HCT116 (cell line): ENCODE data around the gene ZNF423. TPM values are rescaled to one million over a fixed set of nuclear protein-coding genes. Genes with fewer than 3 reads are reported as not detected.

ENCODE experiments used
- ATAC-seq: fragments of 200-7000 bp; cut with Tn5 transposase; 2 replicates; pipeline ENCODE4 v1.9.1; 2020; ENCODE audit warnings: mild to moderate bottlenecking, moderate library complexity
- BruUV-seq: library from RNA; stranded (reverse); fragments of 400-500 nt; replicated peaks from 2 replicates; lab custom pipeline; 2021; lab: Mats Ljungman, UMichigan
- CTCF ChIA-PET: fragments of 300-600 bp; sonication (Branson Sonifier 250); formaldehyde crosslinking; loops from one replicate; lab custom pipeline; 2021; ENCODE audit warnings: antibody characterized with exemption; lab: Charles Lee
- POLR2A ChIA-PET: fragments of 300-600, 350-600 bp; sonication (Branson Sonifier 250); formaldehyde crosslinking; loops from one replicate; lab custom pipeline; 2021; ENCODE audit warnings: antibody characterized with exemption; lab: Charles Lee
- RAD21 ChIA-PET, 2 experiments: fragments of 300-600 bp; sonication (Branson Sonifier 250); formaldehyde crosslinking; loops; one replicate each; lab custom pipeline; 2023; ENCODE audit warnings: low total read pairs in 2 of 2; ENCODE audit not compliant: uncharacterized antibody in 2 of 2, unreplicated experiment in 2 of 2, low non-redundant PET in 1 of 2; lab: Charles Lee
- DNase-seq: peaks from one replicate; pipeline ENCODE4 v3.0.0-alpha.2; 2010; ENCODE audit warnings: low read depth, low spot score
- H2AFZ ChIP-seq: fragments of 200-600 bp; shearing (Covaris generic), sonication (generic); 2 replicates; pipeline ENCODE4 v1.6.1; 2017; ENCODE audit warnings: low read depth, mixed run types, mixed read lengths, antibody characterized with exemption, low read length; ENCODE audit not compliant: poor library complexity, severe bottlenecking
- H3K27ac ChIP-seq: 2 replicates; pipeline ENCODE4 v1.5.1; 2012; ENCODE audit warnings: low read depth, low read length
- H3K27me3 ChIP-seq: fragments of 200-600 bp; sonication (generic); 2 replicates; pipeline ENCODE4 v1.6.1; 2016; ENCODE audit warnings: mixed run types, low read length, mixed read lengths; ENCODE audit not compliant: insufficient read depth
- H3K36me3 ChIP-seq, 2 experiments: fragments of 200-500 bp in 1 of 2; fragments of 200-600 bp in 1 of 2; sonication (Bioruptor generic) in 1 of 2; sonication (generic) in 1 of 2; 2 replicates each; pipeline versions ENCODE4 v1.5.1 to v1.6.1; 2014 to 2016; ENCODE audit warnings: low read length in 2 of 2, inconsistent platforms in 1 of 2, mixed read lengths in 1 of 2, mixed run types in 1 of 2; ENCODE audit not compliant: insufficient read depth in 2 of 2, control insufficient read depth in 1 of 2
- H3K4me1 ChIP-seq, 2 experiments: fragments of 200-600 bp in 1 of 2; sonication (generic) in 1 of 2; 2 replicates each; pipeline versions ENCODE4 v1.5.1 to v1.6.1; 2012 to 2017; ENCODE audit warnings: low read length in 2 of 2, inconsistent platforms in 1 of 2, mild to moderate bottlenecking in 1 of 2, mixed read lengths in 1 of 2, mixed run types in 1 of 2, moderate library complexity in 1 of 2; ENCODE audit not compliant: insufficient read depth in 2 of 2, control insufficient read depth in 1 of 2
- H3K4me2 ChIP-seq: fragments of 200-600 bp; sonication (generic); 2 replicates; pipeline ENCODE4 v1.6.1; 2017; ENCODE audit warnings: mixed run types, low read length, mixed read lengths
- H3K4me3 ChIP-seq, 2 experiments: fragments of 200-600 bp in 1 of 2; sonication (generic) in 1 of 2; replicated peaks in 1 of 2; 2 replicates each; pipeline ENCODE4 v1.5.1; 2011 to 2016; ENCODE audit warnings: low read length in 2 of 2, control low read depth in 1 of 2, low read depth in 1 of 2, mild to moderate bottlenecking in 1 of 2, mixed read lengths in 1 of 2, mixed run types in 1 of 2
- H3K79me2 ChIP-seq: fragments of 200-600 bp; sonication (generic); 2 replicates; pipeline ENCODE4 v1.6.1; 2017; ENCODE audit warnings: mild to moderate bottlenecking, mixed run types, low read length, moderate library complexity, mixed read lengths; ENCODE audit not compliant: insufficient read depth
- H3K9ac ChIP-seq: fragments of 200-600 bp; sonication (generic); 2 replicates; pipeline ENCODE4 v1.6.1; 2016; ENCODE audit warnings: low read length, mixed read lengths
- H3K9me2 ChIP-seq: fragments of 200-600 bp; sonication (generic), shearing (Covaris generic); 2 replicates; pipeline ENCODE4 v1.6.1; 2017; ENCODE audit warnings: mixed run types, mild to moderate bottlenecking, moderate library complexity; ENCODE audit not compliant: insufficient read depth
- H3K9me3 ChIP-seq, 2 experiments: fragments of 200-500 bp in 1 of 2; fragments of 200-600 bp in 1 of 2; sonication (Bioruptor generic) in 1 of 2; sonication (generic) in 1 of 2; 2 replicates each; pipeline ENCODE4 v1.6.1; 2014 to 2017; ENCODE audit warnings: low read length in 2 of 2, mixed read lengths in 2 of 2, inconsistent platforms in 1 of 2, low read depth in 1 of 2, mild to moderate bottlenecking in 1 of 2, mixed run types in 1 of 2, moderate library complexity in 1 of 2; ENCODE audit not compliant: control insufficient read depth in 1 of 2, insufficient read depth in 1 of 2
- H4K20me1 ChIP-seq: fragments of 200-600 bp; sonication (generic), shearing (Covaris generic); 2 replicates; pipeline ENCODE4 v1.6.1; 2017; ENCODE audit warnings: mixed run types, mild to moderate bottlenecking, moderate library complexity; ENCODE audit not compliant: insufficient read depth
- CBX3 ChIP-seq: IDR thresholded peaks from 2 replicates; pipeline ENCODE4 v1.6.1; 2012; ENCODE audit warnings: low read depth
- CEBPB ChIP-seq: IDR thresholded peaks from 2 replicates; pipeline ENCODE4 v1.6.1; 2012; ENCODE audit warnings: low read depth
- EZH2phosphoT487 ChIP-seq: fragments of 200-600 bp; IDR thresholded peaks from 2 replicates; pipeline ENCODE4 v1.6.1; 2018; ENCODE audit warnings: antibody characterized with exemption, borderline replicate concordance
- FOSL1 ChIP-seq: IDR thresholded peaks from 2 replicates; pipeline ENCODE4 v1.6.1; 2012; ENCODE audit warnings: low read depth
- JUND ChIP-seq: IDR thresholded peaks from 2 replicates; pipeline ENCODE4 v1.6.1; 2012
- POLR2A ChIP-seq: IDR thresholded peaks from 2 replicates; pipeline ENCODE4 v1.7.0; 2011; ENCODE audit warnings: borderline replicate concordance; ENCODE audit not compliant: insufficient read depth, insufficient read length; ENCODE audit errors: extremely low read depth
- RAD21 ChIP-seq: IDR thresholded peaks from 2 replicates; pipeline ENCODE4 v1.6.1; 2012; ENCODE audit warnings: low read depth, mild to moderate bottlenecking
- REST ChIP-seq: IDR thresholded peaks from 2 replicates; pipeline ENCODE4 v1.6.1; 2012; ENCODE audit warnings: low read depth
- SP1 ChIP-seq: IDR thresholded peaks from 2 replicates; pipeline ENCODE4 v1.6.1; 2012; ENCODE audit warnings: low read depth
- TCF7L2 ChIP-seq: IDR thresholded peaks from 2 replicates; pipeline ENCODE4 v1.7.0; 2011; ENCODE audit warnings: borderline replicate concordance, inconsistent platforms; ENCODE audit not compliant: insufficient read depth, insufficient read length; ENCODE audit errors: extremely low read depth
- YY1 ChIP-seq: IDR thresholded peaks from 2 replicates; pipeline ENCODE4 v1.6.1; 2011; ENCODE audit warnings: low read length, low read depth, moderate library complexity, mild to moderate bottlenecking; ENCODE audit not compliant: insufficient replicate concordance; ENCODE audit errors: extremely low read depth
- ZBTB33 ChIP-seq: IDR thresholded peaks from 2 replicates; pipeline ENCODE4 v1.6.1; 2011; ENCODE audit warnings: mild to moderate bottlenecking, low read length, moderate library complexity; ENCODE audit not compliant: insufficient replicate concordance; ENCODE audit errors: extremely low read depth
- ZNF274 ChIP-seq: fragments of 200-500 bp; sonication (Bioruptor generic); IDR thresholded peaks from 2 replicates; pipeline ENCODE4 v1.6.1; 2014; ENCODE audit warnings: mild to moderate bottlenecking, low read depth, low read length, inconsistent platforms
- intact Hi-C: fragments of 100-400 bp; cut with micrococcal nuclease; formaldehyde crosslinking; loops from 2 replicates; pipeline ENCODE4 v1.10.0; 2022
- total RNA-seq: library from RNA; stranded (reverse); gene quantifications from one replicate; pipeline ENCODE4 v1.2.1, GENCODE V29; 2021; ENCODE audit not compliant: unreplicated experiment

ZNF423 gene
- total RNA-seq, 1 experiment from 2014 or later: 0.22 TPM

GRCh38 chr16:49497466-49497865, 358.4 kb downstream of the ZNF423 start (continued):
- no peak for TF ChIP-seq REST
- no peak for TF ChIP-seq FOSL1
- TF ChIP-seq SP1: no peak
- TF ChIP-seq JUND: no peak
- TF ChIP-seq RAD21: no peak
- TF ChIP-seq YY1: no peak
- no peak for TF ChIP-seq POLR2A

- DNase-seq: no peak
- Histone ChIP-seq H3K4me1 (peaks cover 4 to 9% of the 10 kb centered on the region in 2 experiments; a peak in 2 of 4 replicates), H2AFZ (no peak overlapping the region), H3K9ac (no peak overlapping the region), H3K9me2 (no peaks in the 10 kb centered on the region), H3K9me3 (no peaks in the 10 kb centered on the region), H3K27ac (no peak overlapping the region), H3K36me3 (no peaks in the 10 kb centered on the region), H3K79me2 (no peaks in the 10 kb centered on the region), H4K20me1 (no peaks in the 10 kb centered on the region), H3K27me3 (no peaks in the 10 kb centered on the region), H3K4me3 (no peak overlapping the region), H3K4me2 (no peak overlapping the region)
- no peak for TF ChIP-seq EZH2phosphoT487
- no peak for TF ChIP-seq REST
- TF ChIP-seq CBX3: no peak
- TF ChIP-seq ZNF274: no peak
- TF ChIP-seq RAD21: no peak
- TF ChIP-seq JUND: no peak
- no peak for TF ChIP-seq TCF7L2
- TF ChIP-seq CEBPB: no peak
- TF ChIP-seq ZBTB33: no peak
- ChIA-PET RAD21 (no interaction called here), CTCF (no interaction called here), POLR2A (no interaction called here)
- ATAC-seq: no peak
- intact Hi-C loops: no loop called here
- no TSS peak for BruUV-seq
Measured at GRCh38 chr16:49496656-49497055, 359.3 kb downstream of the ZNF423 start.
